Upper lobe of left lung (tissue), 6 donors: Measurements from ENCODE around the gene LTBP1. TPM values are rescaled to one million over a fixed set of nuclear protein-coding genes. Genes with fewer than 3 reads are reported as not detected.
A peak's percentile ranks its signal among the peaks of the same experiment; 100 is the strongest.

Experiments
- ATAC-seq, 2 donors: fragments of 200-7000 bp; cut with Tn5 transposase; one replicate each; pipeline ENCODE4 v1.9.1; 2022; ENCODE audit warnings: mild to moderate bottlenecking in 2 of 2, moderate library complexity in 2 of 2; ENCODE audit not compliant: low FRiP score in 2 of 2
- DNase-seq, 2 donors: peaks; one replicate each; pipeline ENCODE4 v3.0.0-alpha.2; 2019 to 2020
- H3K27ac ChIP-seq, 4 donors: fragments of 200-600 bp; sonication (generic); one replicate each; pipeline ENCODE4 v1.5.1; 2016 to 2019
- H3K27me3 ChIP-seq, 4 donors: fragments of 200-600 bp; sonication (generic); one replicate each; pipeline ENCODE4 v1.5.1; 2017 to 2019
- H3K36me3 ChIP-seq, 4 donors: fragments of 200-600 bp; sonication (generic); one replicate each; pipeline ENCODE4 v1.5.1; 2016 to 2019
- H3K4me1 ChIP-seq, 4 donors: fragments of 200-600 bp; sonication (generic); one replicate each; pipeline ENCODE4 v1.5.1; 2018 to 2019
- H3K4me3 ChIP-seq, 4 donors: fragments of 200-600 bp; sonication (generic); one replicate each; pipeline ENCODE4 v1.5.1; 2017 to 2019; ENCODE audit warnings: mild to moderate bottlenecking in 2 of 4, moderate library complexity in 1 of 4
- H3K9me3 ChIP-seq, 4 donors: fragments of 200-600 bp; sonication (generic); one replicate each; pipeline ENCODE4 v1.5.1; 2018 to 2019
- CTCF ChIP-seq, 6 experiments: fragments of 450-650 bp in 4 of 6; fragments of 200-600 bp in 2 of 6; sonication (generic) in 2 of 6; IDR thresholded peaks; one replicate each; pipeline ENCODE4 v1.5.1; 2016 to 2019; ENCODE audit warnings: antibody characterized with exemption in 6 of 6
- EP300 ChIP-seq, 4 donors: sonication (generic); formaldehyde crosslinking; IDR thresholded peaks; one replicate each; pipeline ENCODE4 v1.5.1; 2017; ENCODE audit warnings: antibody characterized with exemption in 4 of 4, control low read depth in 2 of 4
- POLR2A ChIP-seq, 4 donors: fragments of 450-650 bp; IDR thresholded peaks; one replicate each; pipeline ENCODE4 v1.5.1; 2016 to 2017; ENCODE audit warnings: antibody characterized with exemption in 4 of 4, mild to moderate bottlenecking in 2 of 4
- POLR2AphosphoS5 ChIP-seq, 2 donors: sonication (generic); formaldehyde crosslinking; IDR thresholded peaks; one replicate each; pipeline ENCODE4 v1.5.1; 2017; ENCODE audit warnings: antibody characterized with exemption in 2 of 2
- WGBS, 2 donors: methylation state at CpG; one replicate each; pipeline ENCODE4 v1.1.5; 2017 to 2018; 5-methylcytosine and 5-hydroxymethylcytosine counted together
- total RNA-seq, 6 donors: library from RNA; depleted of rRNA in 4 of 6; stranded (reverse); fragments of >200 nt in 4 of 6; gene quantifications; one replicate each; pipeline versions ENCODE4 v1.1.0 to v1.2.1, GENCODE V29; 2016 to 2021
- donor health status: DM: no; HTN: no; CAD: no; lungs with moderate emphysema.
- donor health status: DM: no; HTN: yes; CAD: no; lungs with severe emphysema.

Gene LTBP1
- total RNA-seq, 6 donors from 2014 or later = 11.5 to 45.0 (median 27.1) TPM

- DNase-seq (no peak), ATAC-seq (no peak)
- no peaks in the 10 kb centered on the region for H3K9me3 ChIP-seq
- H3K36me3 ChIP-seq = no peaks in the 10 kb centered on the region
- WGBS, 2 donors = 44 to 64% methylated on average over 6 of the region's 6 CpGs
- no peak for TF ChIP-seq POLR2AphosphoS5 (IDR thresholded peaks at IDR 0.05)
- H3K27ac ChIP-seq = no peak overlapping the region
- no peak overlapping the region for H3K4me3 ChIP-seq
- peaks cover 9 to 26% (median 17%) of the 10 kb centered on the region in 4 donors for H3K4me1 ChIP-seq
- H3K27me3 ChIP-seq = no peaks in the 10 kb centered on the region
Measured at GRCh38 chr2:33083699-33084387, 137.1 kb downstream of the LTBP1 start.

DNA sequence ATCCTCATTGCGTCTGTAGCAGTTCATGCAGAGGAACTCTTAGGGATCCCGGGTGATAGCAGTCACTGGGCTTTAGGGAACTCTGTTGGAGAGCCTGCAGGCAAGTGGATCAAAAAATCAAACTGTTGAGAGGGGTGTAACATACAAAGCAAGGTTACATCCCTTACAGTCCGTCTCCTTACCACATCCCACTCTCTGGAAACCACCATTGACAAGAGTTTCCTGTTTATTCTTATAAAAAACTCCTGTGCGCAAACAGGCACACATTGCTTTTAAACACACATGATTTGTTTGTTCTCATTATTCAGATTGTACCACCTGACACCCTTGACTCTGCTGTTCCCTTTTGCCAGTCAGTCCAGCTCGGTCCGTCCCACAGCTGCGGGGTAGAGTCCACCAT lies 137.7 kb downstream of the LTBP1 start:
- ATAC-seq = no peak
- Histone ChIP-seq H3K4me1 (peaks cover 9 to 26% (median 17%) of the 10 kb centered on the region in 4 donors), H3K27ac (no peak overlapping the region), H3K27me3 (no peaks in the 10 kb centered on the region), H3K4me3 (no peak overlapping the region), H3K36me3 (no peaks in the 10 kb centered on the region), H3K9me3 (no peaks in the 10 kb centered on the region)
- DNase-seq = no peak
- 53 to 57% methylated on average over 7 of the region's 7 CpGs for WGBS, 2 donors
- TF ChIP-seq EP300 (IDR thresholded peaks at IDR 0.05) (no peak), POLR2AphosphoS5 (IDR thresholded peaks at IDR 0.05) (no peak)

DNA sequence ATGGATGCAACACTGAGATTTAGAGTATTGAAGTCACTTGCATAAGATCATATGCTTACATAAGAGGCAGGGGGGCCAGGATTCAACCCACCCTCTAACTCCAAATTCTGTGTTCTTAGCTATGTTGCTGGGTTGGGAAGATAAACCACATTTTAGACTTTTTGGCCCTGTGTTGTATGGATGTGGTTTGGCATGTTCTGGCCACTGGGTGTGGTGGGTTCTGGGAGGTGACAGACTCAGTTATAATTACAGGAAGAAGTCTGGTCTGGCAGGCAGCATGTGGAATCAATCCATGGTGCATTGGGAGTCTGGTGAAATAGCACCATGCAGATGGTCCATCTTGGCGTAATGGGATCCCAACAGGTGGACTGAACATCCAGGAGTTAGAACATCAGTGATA lies 138.9 kb downstream of the LTBP1 start:
- H3K4me1 ChIP-seq = peaks cover 9 to 26% (median 17%) of the 10 kb centered on the region in 4 donors
- H3K9me3 ChIP-seq = no peaks in the 10 kb centered on the region
- DNase-seq = no peak
- ATAC-seq = peak in 1 of 2 donors; percentile 67
- no peak overlapping the region for H3K27ac ChIP-seq
- no peaks in the 10 kb centered on the region for H3K27me3 ChIP-seq
- no peaks in the 10 kb centered on the region for H3K36me3 ChIP-seq
- TF ChIP-seq POLR2AphosphoS5 (IDR thresholded peaks at IDR 0.05) (no peak), EP300 (IDR thresholded peaks at IDR 0.05) (no peak), CTCF (IDR thresholded peaks at IDR 0.05) (no peak), POLR2A (IDR thresholded peaks at IDR 0.05) (no peak)
- H3K4me3 ChIP-seq = no peak overlapping the region
- WGBS, 2 donors = 100% methylated on average over 1 of the region's 1 CpG

GRCh38 chr2:33086400-33087015 lies 139.8 kb downstream of the LTBP1 start:
- H3K9me3 ChIP-seq = no peaks in the 10 kb centered on the region
- peak in 1 of 2 donors; percentile 38 for ATAC-seq
- 22 to 40% methylated on average over 9 of the region's 9 CpGs for WGBS, 2 donors
- no peak for DNase-seq
- H3K4me1 ChIP-seq = peaks cover 9 to 22% (median 16%) of the 10 kb centered on the region in 4 donors
- no peaks in the 10 kb centered on the region for H3K27me3 ChIP-seq
- no peak overlapping the region for H3K4me3 ChIP-seq
- TF ChIP-seq EP300 (IDR thresholded peaks at IDR 0.05) (no peak), CTCF (IDR thresholded peaks at IDR 0.05) (no peak), POLR2A (IDR thresholded peaks at IDR 0.05) (no peak), POLR2AphosphoS5 (IDR thresholded peaks at IDR 0.05) (no peak)
- H3K27ac ChIP-seq = no peak overlapping the region
- no peaks in the 10 kb centered on the region for H3K36me3 ChIP-seq

DNA sequence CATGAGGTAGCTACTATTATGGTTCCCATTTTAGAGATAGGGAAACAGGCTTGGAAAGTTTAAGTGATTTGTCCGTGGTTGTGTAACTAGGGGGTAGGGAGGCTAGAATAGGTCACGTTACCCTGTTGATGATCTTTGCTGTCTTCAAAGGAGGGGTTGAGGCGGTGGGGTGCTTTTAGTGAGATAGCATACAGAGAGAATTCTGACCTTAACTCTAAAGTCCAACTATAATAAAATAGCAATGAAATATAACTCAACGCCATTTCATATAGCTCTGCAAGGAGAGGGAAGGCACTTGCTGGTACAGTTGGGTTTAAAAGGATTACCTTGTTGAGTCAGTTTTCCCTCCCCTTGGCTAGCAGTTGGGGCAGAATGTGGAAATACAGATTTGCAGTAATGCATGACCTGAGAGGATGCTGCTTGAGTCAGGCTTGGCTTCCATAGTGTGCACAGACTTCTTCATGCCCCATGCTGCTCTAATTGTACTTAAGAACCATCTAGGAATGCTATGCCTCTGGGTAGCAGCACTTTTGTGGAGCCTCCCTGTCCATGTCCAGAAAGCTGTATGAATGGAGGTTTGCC lies 143.9 kb downstream of the LTBP1 start:
- no peaks in the 10 kb centered on the region for H3K36me3 ChIP-seq
- H3K4me3 ChIP-seq = no peak overlapping the region
- no peak overlapping the region for H3K27ac ChIP-seq
- H3K4me1 ChIP-seq = peaks cover 4 to 14% (median 10%) of the 10 kb centered on the region in 4 donors
- peak in 1 of 2 donors; percentile 26 for ATAC-seq
- DNase-seq = no peak
- no peaks in the 10 kb centered on the region for H3K27me3 ChIP-seq
- WGBS, 2 donors = 91 to 94% methylated on average over 4 of the region's 4 CpGs
- no peak for TF ChIP-seq EP300 (IDR thresholded peaks at IDR 0.05)
- no peak for TF ChIP-seq CTCF (IDR thresholded peaks at IDR 0.05)
- TF ChIP-seq POLR2AphosphoS5 (IDR thresholded peaks at IDR 0.05) = no peak
- no peak for TF ChIP-seq POLR2A (IDR thresholded peaks at IDR 0.05)
- H3K9me3 ChIP-seq = peaks cover 0 to 3% (median 0%) of the 10 kb centered on the region in 4 donors
